Body of pancreas (tissue), 4 donors: ENCODE data around the gene SETD6.

Experiments
- CTCF ChIP-seq, 7 experiments: fragments of 450-650 bp in 4 of 7; fragments of 200-600 bp in 3 of 7; sonication (generic) in 3 of 7; IDR thresholded peaks; one replicate each; pipeline ENCODE4 v1.5.1; 2016 to 2019; ENCODE audit warnings: antibody characterized with exemption in 7 of 7
- POLR2A ChIP-seq, 3 donors: fragments of 450-650 bp; IDR thresholded peaks; one replicate each; pipeline ENCODE4 v1.6.1; 2016; ENCODE audit warnings: antibody characterized with exemption in 3 of 3, mild to moderate bottlenecking in 2 of 3

GRCh38 chr16:58508671-58509251, 6.6 kb upstream of the SETD6 start:
- TF ChIP-seq CTCF (IDR thresholded peaks at IDR 0.05): no peak
- no peak for TF ChIP-seq POLR2A (IDR thresholded peaks at IDR 0.05)
